HEK293 (cell line): ENCODE data around the gene KNOP1.

ENCODE experiments used
- CTCF ChIA-PET: fragments of 350-600 bp; formaldehyde crosslinking; extraction: SDS; loops from one replicate; lab custom pipeline; 2021; ENCODE audit warnings: antibody characterized with exemption; lab: Yijun Ruan, JAX
- POLR2A ChIA-PET: fragments of 300-600 bp; formaldehyde crosslinking; extraction: SDS; loops from one replicate; lab custom pipeline; 2020; ENCODE audit warnings: antibody characterized with exemption, inconsistent platforms; lab: Yijun Ruan, JAX
- H3K27ac ChIP-seq: fragments of 200-500 bp; sonication (Bioruptor generic); 2 replicates; pipeline ENCODE4 v1.5.1; 2014; ENCODE audit warnings: low read depth, low read length, control low read depth, inconsistent platforms; ENCODE audit errors: extremely low read depth
- H3K36me3 ChIP-seq, 2 experiments: fragments of 200-500 bp in 1 of 2; sonication (Bioruptor generic) in 1 of 2; 1 replicate in 1 of 2; 2 replicates in 1 of 2; pipeline ENCODE4 v1.5.1; 2014 to 2017; ENCODE audit warnings: inconsistent platforms in 2 of 2, low read length in 2 of 2; ENCODE audit not compliant: control insufficient read depth in 2 of 2, insufficient read depth in 1 of 2
- H3K4me1 ChIP-seq: fragments of 200-500 bp; sonication (Bioruptor generic); 2 replicates; pipeline ENCODE4 v1.5.1; 2014; ENCODE audit warnings: mild to moderate bottlenecking, low read length, inconsistent platforms; ENCODE audit not compliant: control insufficient read depth, insufficient read depth
- H3K4me3 ChIP-seq: 2 replicates; pipeline ENCODE4 v1.5.1; 2011; ENCODE audit warnings: low read depth, mild to moderate bottlenecking, control low read depth, low read length, moderate library complexity
- H3K9me3 ChIP-seq: fragments of 200-500 bp; sonication (Bioruptor generic); 2 replicates; pipeline ENCODE4 v1.5.1; 2014; ENCODE audit warnings: low read depth, low read length, inconsistent platforms; ENCODE audit not compliant: control insufficient read depth, insufficient read depth
- ATF2 ChIP-seq: fragments of 450-650 bp; formaldehyde crosslinking; IDR thresholded peaks from 2 replicates; pipeline ENCODE4 v1.5.1; 2016; ENCODE audit warnings: missing biosample characterization, missing genetic modification characterization, low read depth
- GLI4 ChIP-seq: fragments of 450-650 bp; formaldehyde crosslinking; IDR thresholded peaks from 2 replicates; pipeline ENCODE4 v1.5.1; 2016; ENCODE audit warnings: missing biosample characterization, missing genetic modification characterization
- MYNN ChIP-seq: fragments of 450-650 bp; formaldehyde crosslinking; IDR thresholded peaks from 2 replicates; pipeline ENCODE4 v1.5.1; 2016; ENCODE audit warnings: missing biosample characterization, missing genetic modification characterization, borderline replicate concordance
- OSR2 ChIP-seq: fragments of 450-650 bp; formaldehyde crosslinking; IDR thresholded peaks from 2 replicates; pipeline ENCODE4 v1.5.1; 2016; ENCODE audit warnings: missing biosample characterization, missing genetic modification characterization
- RBAK ChIP-seq: fragments of 450-650 bp; formaldehyde crosslinking; IDR thresholded peaks from 2 replicates; pipeline ENCODE4 v1.5.1; 2016; ENCODE audit warnings: missing biosample characterization, missing genetic modification characterization
- TRIM28 ChIP-seq: IDR thresholded peaks from 2 replicates; pipeline ENCODE4 v1.6.1; 2011; ENCODE audit warnings: low read length, control low read depth, borderline replicate concordance
- WT1 ChIP-seq: fragments of 450-650 bp; formaldehyde crosslinking; IDR thresholded peaks from 2 replicates; pipeline ENCODE4 v1.5.1; 2016; ENCODE audit warnings: missing biosample characterization, missing genetic modification characterization
- ZBTB8A ChIP-seq: fragments of 450-650 bp; formaldehyde crosslinking; IDR thresholded peaks from 2 replicates; pipeline ENCODE4 v1.5.1; 2016; ENCODE audit warnings: missing biosample characterization, missing genetic modification characterization
- ZEB2 ChIP-seq: fragments of 450-650 bp; formaldehyde crosslinking; IDR thresholded peaks from 2 replicates; pipeline ENCODE4 v1.5.1; 2016; ENCODE audit warnings: missing biosample characterization, missing genetic modification characterization
- ZFP41 ChIP-seq: fragments of 450-650 bp; formaldehyde crosslinking; IDR thresholded peaks from 2 replicates; pipeline ENCODE4 v1.5.1; 2016; ENCODE audit warnings: missing biosample characterization, missing genetic modification characterization, borderline replicate concordance
- ZNF112 ChIP-seq: fragments of 450-650 bp; formaldehyde crosslinking; IDR thresholded peaks from 2 replicates; pipeline ENCODE4 v1.5.0; 2017; ENCODE audit warnings: missing biosample characterization, missing genetic modification characterization
- ZNF114 ChIP-seq: fragments of 450-650 bp; formaldehyde crosslinking; IDR thresholded peaks from 2 replicates; pipeline ENCODE4 v1.5.0; 2017; ENCODE audit warnings: missing biosample characterization, missing genetic modification characterization
- ZNF174 ChIP-seq: fragments of 450-650 bp; formaldehyde crosslinking; IDR thresholded peaks from 2 replicates; pipeline ENCODE4 v1.5.0; 2017; ENCODE audit warnings: missing biosample characterization, mild to moderate bottlenecking, missing genetic modification characterization
- ZNF274 ChIP-seq, 2 experiments: fragments of 200-500 bp in 1 of 2; fragments of 450-650 bp in 1 of 2; sonication (Bioruptor generic) in 1 of 2; formaldehyde crosslinking in 1 of 2; IDR thresholded peaks; 2 replicates each; pipeline versions ENCODE4 v1.5.1 to v1.6.1; 2014 to 2016; ENCODE audit warnings: borderline replicate concordance in 1 of 2, inconsistent platforms in 1 of 2, low read length in 1 of 2, missing biosample characterization in 1 of 2, missing genetic modification characterization in 1 of 2
- ZNF366 ChIP-seq: fragments of 450-650 bp; formaldehyde crosslinking; conservative IDR thresholded peaks from 2 replicates; pipeline ENCODE4 v1.5.1; 2016; ENCODE audit warnings: missing biosample characterization, missing genetic modification characterization
- ZNF394 ChIP-seq: fragments of 450-650 bp; formaldehyde crosslinking; IDR thresholded peaks from 2 replicates; pipeline ENCODE4 v1.5.1; 2016; ENCODE audit warnings: missing biosample characterization, missing genetic modification characterization, mild to moderate bottlenecking, moderate library complexity, borderline replicate concordance
- ZNF426 ChIP-seq: fragments of 450-650 bp; formaldehyde crosslinking; IDR thresholded peaks from 2 replicates; pipeline ENCODE4 v1.5.1; 2017; ENCODE audit warnings: missing biosample characterization, missing genetic modification characterization, mild to moderate bottlenecking, inconsistent platforms, moderate library complexity
- ZNF555 ChIP-seq: fragments of 450-650 bp; formaldehyde crosslinking; conservative IDR thresholded peaks from 2 replicates; pipeline ENCODE4 v1.5.1; 2017; ENCODE audit warnings: missing biosample characterization, mild to moderate bottlenecking, missing genetic modification characterization, inconsistent platforms
- ZNF624 ChIP-seq: fragments of 450-650 bp; formaldehyde crosslinking; IDR thresholded peaks from 2 replicates; pipeline ENCODE4 v1.5.1; 2017; ENCODE audit warnings: missing biosample characterization, missing genetic modification characterization
- ZNF654 ChIP-seq: fragments of 450-650 bp; formaldehyde crosslinking; IDR thresholded peaks from 2 replicates; pipeline ENCODE4 v1.5.1; 2016; ENCODE audit warnings: low read depth, missing biosample characterization, missing genetic modification characterization
- ZNF658 ChIP-seq: fragments of 450-650 bp; formaldehyde crosslinking; IDR thresholded peaks from 2 replicates; pipeline ENCODE4; 2016; ENCODE audit warnings: missing biosample characterization, missing genetic modification characterization
- ZNF664 ChIP-seq: fragments of 450-650 bp; formaldehyde crosslinking; IDR thresholded peaks from 2 replicates; pipeline ENCODE4 v1.5.1; 2016; ENCODE audit warnings: missing biosample characterization, missing genetic modification characterization
- ZNF768 ChIP-seq: fragments of 450-650 bp; formaldehyde crosslinking; IDR thresholded peaks from 2 replicates; pipeline ENCODE4 v1.5.1; 2018; ENCODE audit warnings: missing biosample characterization, mild to moderate bottlenecking, missing genetic modification characterization
- ZNF791 ChIP-seq: fragments of 450-650 bp; formaldehyde crosslinking; IDR thresholded peaks from 2 replicates; pipeline ENCODE4 v1.5.1; 2016; ENCODE audit warnings: missing biosample characterization, missing genetic modification characterization
- ZSCAN5A ChIP-seq: fragments of 450-650 bp; formaldehyde crosslinking; IDR thresholded peaks from 2 replicates; pipeline ENCODE4 v1.5.1; 2016; ENCODE audit warnings: missing biosample characterization, missing genetic modification characterization
- TF ChIP-seq, protein P1 (sequence below): IDR thresholded peaks from 2 replicates; pipeline ENCODE4 v1.6.1; 2011; ENCODE audit warnings: mild to moderate bottlenecking, low read depth, low read length, borderline replicate concordance

The KNOP1 gene

DNA sequence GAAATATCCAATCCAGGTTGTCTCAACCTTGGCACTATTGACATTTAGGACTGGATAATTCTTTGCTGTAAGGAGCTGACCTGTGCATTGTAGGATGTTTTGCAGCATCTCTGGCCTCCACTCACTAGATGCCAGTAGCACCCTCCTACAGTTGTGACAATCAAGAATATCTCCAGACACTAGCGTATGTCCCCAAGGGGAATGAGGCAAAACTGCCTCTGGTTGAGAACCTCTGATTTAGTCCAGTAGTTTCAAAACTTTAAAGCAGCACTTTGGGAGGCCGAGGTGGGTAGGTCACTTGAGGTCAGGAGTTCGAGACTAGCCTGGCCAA, 48.5 kb upstream of the KNOP1 start (continued):
- TF ChIP-seq, protein P1, sequence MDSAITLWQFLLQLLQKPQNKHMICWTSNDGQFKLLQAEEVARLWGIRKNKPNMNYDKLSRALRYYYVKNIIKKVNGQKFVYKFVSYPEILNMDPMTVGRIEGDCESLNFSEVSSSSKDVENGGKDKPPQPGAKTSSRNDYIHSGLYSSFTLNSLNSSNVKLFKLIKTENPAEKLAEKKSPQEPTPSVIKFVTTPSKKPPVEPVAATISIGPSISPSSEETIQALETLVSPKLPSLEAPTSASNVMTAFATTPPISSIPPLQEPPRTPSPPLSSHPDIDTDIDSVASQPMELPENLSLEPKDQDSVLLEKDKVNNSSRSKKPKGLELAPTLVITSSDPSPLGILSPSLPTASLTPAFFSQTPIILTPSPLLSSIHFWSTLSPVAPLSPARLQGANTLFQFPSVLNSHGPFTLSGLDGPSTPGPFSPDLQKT, result no peak
- no peak for TF ChIP-seq ZNF112 (tag by site-specific recombination)
- no peak for TF ChIP-seq ZNF114 (tag by site-specific recombination)
- TF ChIP-seq ZNF394 (tag by site-specific recombination), result no peak
- no peak for TF ChIP-seq GLI4 (tag by site-specific recombination)
- no peak for TF ChIP-seq ZNF791 (tag by site-specific recombination)

GRCh38 chr16:19765860-19766553, 48.0 kb upstream of the KNOP1 start:
- Histone ChIP-seq H3K27ac (no peak overlapping the region), H3K4me1 (no peaks in the 10 kb centered on the region), H3K36me3 (no peaks in the 10 kb centered on the region; a peak in 1 of 3 replicates), H3K9me3 (no peaks in the 10 kb centered on the region), H3K4me3 (no peak overlapping the region)
- TF ChIP-seq ZNF768 (tag by site-specific recombination) (no peak), ZSCAN5A (tag by site-specific recombination) (no peak), ZBTB8A (tag by site-specific recombination) (no peak), ZNF174 (no peak), RBAK (no peak), ZEB2 (no peak), WT1 (tag by site-specific recombination) (no peak)
- CTCF ChIA-PET, result no interaction called here
- POLR2A ChIA-PET, result no interaction called here

DNA sequence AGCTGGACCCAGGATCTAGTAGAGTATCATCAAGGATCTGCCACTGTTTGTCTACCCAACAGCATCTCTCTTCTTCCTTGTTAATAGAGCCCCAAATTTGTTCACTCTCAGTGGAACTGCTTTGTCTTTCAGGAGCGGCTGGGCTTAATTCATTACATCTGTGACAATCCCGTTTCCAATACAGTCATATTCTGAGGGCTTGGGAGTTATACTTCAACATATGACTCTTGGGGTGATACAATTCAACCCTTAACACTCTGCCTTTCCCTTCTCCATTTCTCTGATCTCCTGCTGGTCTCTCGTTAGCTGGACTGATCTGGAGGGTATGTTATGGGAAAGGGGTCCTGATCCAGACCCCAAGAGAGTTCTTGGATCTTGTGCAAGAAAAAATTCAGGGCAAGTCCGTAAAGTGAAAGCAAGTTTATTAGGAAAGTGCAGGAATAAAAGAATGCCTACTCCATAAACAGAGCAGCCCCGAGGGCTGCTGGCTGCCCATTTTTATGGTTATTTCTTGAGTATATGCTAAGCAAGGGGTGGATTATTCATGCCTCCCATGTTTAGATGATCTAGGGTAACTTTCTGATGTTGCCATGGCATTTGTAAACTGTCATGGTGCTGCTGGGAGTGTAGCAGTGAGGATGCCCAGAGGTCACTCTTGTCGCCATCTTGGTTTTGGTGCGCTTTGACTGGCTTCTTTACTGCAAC, 42.5 kb upstream of the KNOP1 start:
- Histone ChIP-seq H3K27ac (no peak overlapping the region), H3K4me1 (no peaks in the 10 kb centered on the region), H3K9me3 (no peaks in the 10 kb centered on the region)
- POLR2A ChIA-PET, result no interaction called here
- TF ChIP-seq OSR2 (tag by site-specific recombination) (no peak), ZNF664 (tag by site-specific recombination) (no peak), ZNF274 (IDR thresholded peaks at IDR 0.05; ENCODE audit: low read length) (no peak), ZNF274 (tag by site-specific recombination; IDR thresholded peaks at IDR 0.05; ENCODE audit: borderline replicate concordance) (no peak), TRIM28 (no peak), ZNF624 (tag by site-specific recombination) (no peak), ATF2 (tag by site-specific recombination) (no peak), ZNF426 (no peak), ZNF366 (tag by site-specific recombination) (no peak), MYNN (no peak), ZNF658 (tag by site-specific recombination) (no peak), ZNF555 (tag by site-specific recombination) (no peak), ZNF654 (tag by site-specific recombination) (no peak), WT1 (tag by site-specific recombination) (no peak), ZFP41 (tag by site-specific recombination) (no peak)
- TF ChIP-seq, all 188 proteins: peak for 0
- H3K36me3 ChIP-seq, result no peaks in the 10 kb centered on the region; a peak in 1 of 3 replicates
- H3K4me3 ChIP-seq, result no peak overlapping the region
- CTCF ChIA-PET, result no interaction called here
